Adrenal gland (tissue), 12 donors: ENCODE data around the gene COA4. TPM values are rescaled to one million over a fixed set of nuclear protein-coding genes. Genes with fewer than 3 reads are reported as not detected.

Experiments
- DNase-seq, 7 donors: peaks; one replicate each; pipeline ENCODE4 v3.0.0-alpha.2; 2019 to 2020
- H3K27ac ChIP-seq, 5 donors: fragments of 200-600 bp; sonication (generic) in 4 of 5; 1 replicate in 3 of 5; 2 replicates in 2 of 5; pipeline versions ENCODE4 v1.5.1 to v1.8.0; 2016 to 2020; ENCODE audit warnings: mild to moderate bottlenecking in 1 of 5
- H3K27me3 ChIP-seq: fragments of 200-600 bp; 2 replicates; pipeline ENCODE4 v1.8.0; 2021
- H3K36me3 ChIP-seq, 2 donors: fragments of 200-600 bp; replicated peaks in 1 of 2; 1 replicate in 1 of 2; 2 replicates in 1 of 2; pipeline versions ENCODE4 v1.5.1 to v1.8.0; 2018 to 2022
- H3K4me1 ChIP-seq, 2 donors: fragments of 200-600 bp; replicated peaks in 1 of 2; 1 replicate in 1 of 2; 2 replicates in 1 of 2; pipeline versions ENCODE4 v1.5.1 to v1.8.0; 2018 to 2021
- H3K4me3 ChIP-seq, 4 donors: fragments of 200-600 bp; sonication (generic) in 3 of 4; one replicate each; pipeline ENCODE4 v1.5.1; 2016 to 2018
- H3K9me3 ChIP-seq, 3 donors: fragments of 200-600 bp; sonication (generic) in 1 of 3; replicated peaks in 1 of 3; 1 replicate in 2 of 3; 2 replicates in 1 of 3; pipeline versions ENCODE4 v1.5.1 to v1.8.0; 2016 to 2021
- CTCF ChIP-seq, 6 experiments: fragments of 450-650 bp in 4 of 6; fragments of 200-600 bp in 2 of 6; sonication (generic) in 1 of 6; IDR thresholded peaks; 1 replicate in 5 of 6; 2 replicates in 1 of 6; pipeline versions ENCODE4 v1.5.1 to v1.8.0; 2016 to 2021; ENCODE audit warnings: antibody characterized with exemption in 6 of 6, mild to moderate bottlenecking in 2 of 6, moderate library complexity in 1 of 6
- POLR2A ChIP-seq, 2 donors: fragments of 450-650 bp; IDR thresholded peaks; one replicate each; pipeline ENCODE4 v1.6.1; 2017; ENCODE audit warnings: antibody characterized with exemption in 2 of 2, mild to moderate bottlenecking in 2 of 2, moderate library complexity in 1 of 2
- WGBS, 4 donors: extraction: QIAGEN DNeasy Blood & Tissue Kit in 2 of 4; methylation state at CpG; one replicate each; pipeline versions ENCODE4 v1.1.5 to v1.1.7; 2013 to 2017; 5-methylcytosine and 5-hydroxymethylcytosine counted together
- intact Hi-C, 2 donors: fragments of 100-400 bp; cut with DNase I; formaldehyde crosslinking; loops; one replicate each; pipeline versions ENCODE4 v1.14.1 to v1.15.0; 2022 to 2023
- polyA plus RNA-seq, 3 donors: library from polyadenylated mRNA; stranded (reverse); fragments of 200-250 nt in 2 of 3; fragments of 350-450 nt in 1 of 3; fragmentation: Illumina TruSeq in 1 of 3; extraction: RNeasy Lipid Tissue Mini Kit (QIAGEN cat#74804) in 1 of 3; gene quantifications; one replicate each; pipeline ENCODE4 v1.2.3, GENCODE V29; 2013 to 2014
- total RNA-seq, 9 donors: library from RNA; depleted of rRNA in 4 of 9; stranded (reverse); fragments of >200 nt in 4 of 9; fragments of 120-200 nt in 1 of 9; fragmentation: NEBNext Ultra II Directional in 1 of 9; extraction: Animal tissue kit (Norgen Biotek cat#: 25700) in 1 of 9; gene quantifications; one replicate each; pipeline versions ENCODE4 v1.1.0 to v1.2.4, GENCODE V29; 2013 to 2023
- donor health status: healthy with polysubstance abuse.
- donor health status: Bipolar disorder and iron deficiency.
- donor health status: DM: yes; HTN: yes; CAD: no.
- donor health status: DM: no; HTN: no; CAD: no.
- donor health status: DM: no; HTN: no; CAD: no.
- donor health status: DM: yes; HTN: yes; CAD: no.

COA4 gene
- total and polyA plus RNA-seq, 12 donors, result 82.3 to 251 (median 132) TPM

- no peaks in the 10 kb centered on the region for H3K27me3 ChIP-seq
- H3K27ac ChIP-seq, result peak overlapping the region in 4 of 5 donors; percentile 64 to 89 (median 88)
- H3K4me3 ChIP-seq, result peak overlapping the region in 2 of 4 donors; percentile 66 to 68
- 25 to 36% (median 26%) methylated on average over 7 to 8 of the region's 8 CpGs for WGBS, 4 donors
- TF ChIP-seq POLR2A (IDR thresholded peaks at IDR 0.05) (no peak), CTCF (IDR thresholded peaks at IDR 0.05) (no peak)
- H3K9me3 ChIP-seq, result no peaks in the 10 kb centered on the region
- peaks cover 14 to 29% of the 10 kb centered on the region in 2 donors for H3K4me1 ChIP-seq
- peaks cover 0 to 22% of the 10 kb centered on the region in 2 donors for H3K36me3 ChIP-seq
- intact Hi-C loops, result no loop called here
- peak in 1 of 7 donors; percentile 21 for DNase-seq
Observed at GRCh38 chr11:73875840-73876239, 806 bp downstream of the COA4 start.

- H3K4me3 ChIP-seq, result peak overlapping the region in 1 of 4 donors; percentile 68
- TF ChIP-seq POLR2A (IDR thresholded peaks at IDR 0.05), result no peak
- no peak for TF ChIP-seq CTCF (IDR thresholded peaks at IDR 0.05)
- DNase-seq, result no peak
- no peaks in the 10 kb centered on the region for H3K27me3 ChIP-seq
- H3K4me1 ChIP-seq, result peaks cover 15 to 29% of the 10 kb centered on the region in 2 donors
- H3K9me3 ChIP-seq, result no peaks in the 10 kb centered on the region
- H3K27ac ChIP-seq, result no peak overlapping the region
- WGBS, 4 donors, result 79 to 89% (median 85%) methylated on average over 1 of the region's 1 CpG
- peaks cover 0 to 22% of the 10 kb centered on the region in 2 donors for H3K36me3 ChIP-seq
- intact Hi-C loops, result no loop called here
Observed at GRCh38 chr11:73875380-73875779, 1.3 kb downstream of the COA4 start.

- H3K27ac ChIP-seq, result no peak overlapping the region
- intact Hi-C loops, result no loop called here
- no peak overlapping the region for H3K4me3 ChIP-seq
- no peak for DNase-seq
- no peak for TF ChIP-seq CTCF (IDR thresholded peaks at IDR 0.05)
- no peak for TF ChIP-seq POLR2A (IDR thresholded peaks at IDR 0.05)
- no peaks in the 10 kb centered on the region for H3K27me3 ChIP-seq
- peaks cover 0 to 22% of the 10 kb centered on the region in 2 donors for H3K36me3 ChIP-seq
- H3K4me1 ChIP-seq, result peaks cover 16 to 43% of the 10 kb centered on the region in 2 donors
- 91 to 96% (median 96%) methylated on average over 9 of the region's 9 CpGs for WGBS, 4 donors
- no peaks in the 10 kb centered on the region for H3K9me3 ChIP-seq
Observed at GRCh38 chr11:73872749-73873357, 3.8 kb downstream of the COA4 start.

- intact Hi-C loops, result no loop called here
- H3K27me3 ChIP-seq, result no peaks in the 10 kb centered on the region
- DNase-seq, result no peak
- H3K36me3 ChIP-seq, result peaks cover 0 to 22% of the 10 kb centered on the region in 2 donors
- 63 to 71% (median 70%) methylated on average over 3 of the region's 3 CpGs for WGBS, 4 donors
- H3K4me3 ChIP-seq, result no peak overlapping the region
- H3K27ac ChIP-seq, result peak overlapping the region in 3 of 5 donors; percentile 49 to 82 (median 81)
- peaks cover 9 to 43% of the 10 kb centered on the region in 2 donors for H3K4me1 ChIP-seq
- TF ChIP-seq CTCF (IDR thresholded peaks at IDR 0.05), result no peak
- no peak for TF ChIP-seq POLR2A (IDR thresholded peaks at IDR 0.05)
- no peaks in the 10 kb centered on the region for H3K9me3 ChIP-seq
Observed at GRCh38 chr11:73870261-73870660, 6.4 kb downstream of the COA4 start.
